Stimulated activated CD8-positive, alpha-beta memory T cell treated with anti-CD3 and anti-CD28 coated beads, Interleukin-2, amount 100 ng/mL, for 1 hour (primary cell): ENCODE measurements around the gene KRT38.
"Not testable (repeated sequence)": the region's sequence is repeated elsewhere in the genome, so short reads cannot be mapped to it uniquely, and the experiment has no call there.

ENCODE experiments used
- DNase-seq, 2 donors: peaks; one replicate each; pipeline ENCODE4 v3.0.0-alpha.2; 2020; ENCODE audit warnings: low read depth in 2 of 2

KRT38 gene

DNA sequence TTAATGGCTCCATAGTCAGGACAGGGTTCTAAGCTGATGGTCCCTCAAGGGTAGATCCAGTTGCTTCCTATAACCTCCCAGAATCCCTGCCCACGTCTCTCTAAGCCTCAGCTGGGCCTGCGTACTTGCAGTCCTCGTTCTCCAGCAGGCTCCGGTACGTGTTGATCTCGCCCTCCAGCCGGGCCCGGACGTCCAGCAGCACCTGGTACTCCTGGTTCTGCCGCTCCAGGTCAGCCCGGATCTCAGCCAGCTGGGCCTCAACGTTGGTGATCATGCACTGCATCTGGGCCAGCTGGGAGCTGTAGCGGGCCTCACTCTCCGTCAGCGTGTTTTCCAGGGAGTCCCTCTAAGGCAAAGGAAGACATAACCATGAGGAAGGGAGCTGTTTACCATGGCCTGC lies 21.9 kb upstream of the KRT38 start:
- DNase-seq = no peak

- no peak for DNase-seq
Measured at GRCh38 chr17:41457676-41458075, 16.9 kb upstream of the KRT38 start.

GRCh38 chr17:41456204-41456603 lies 15.4 kb upstream of the KRT38 start:
- no peak for DNase-seq

GRCh38 chr17:41455236-41455635 lies 14.5 kb upstream of the KRT38 start:
- no peak for DNase-seq

DNA sequence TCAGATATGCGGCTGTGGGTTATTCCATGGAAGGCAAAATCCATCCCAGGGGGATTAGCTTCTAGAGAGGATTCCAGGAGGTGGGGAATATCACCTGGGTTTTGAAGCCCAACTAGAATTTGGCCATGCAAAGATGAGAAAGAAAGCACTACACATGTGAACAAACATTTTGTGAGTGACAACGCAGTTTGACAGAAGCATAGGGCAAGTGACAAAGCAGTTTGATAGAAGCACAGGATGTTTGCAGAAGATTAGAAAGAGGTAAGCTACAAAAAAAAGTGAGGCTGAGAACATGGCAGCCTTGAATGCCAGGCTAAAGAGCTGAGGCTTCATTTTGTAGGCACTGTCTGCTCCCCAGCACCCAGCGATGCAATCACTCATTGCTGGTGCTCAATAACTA lies 12.3 kb upstream of the KRT38 start:
- DNase-seq = no peak

DNA sequence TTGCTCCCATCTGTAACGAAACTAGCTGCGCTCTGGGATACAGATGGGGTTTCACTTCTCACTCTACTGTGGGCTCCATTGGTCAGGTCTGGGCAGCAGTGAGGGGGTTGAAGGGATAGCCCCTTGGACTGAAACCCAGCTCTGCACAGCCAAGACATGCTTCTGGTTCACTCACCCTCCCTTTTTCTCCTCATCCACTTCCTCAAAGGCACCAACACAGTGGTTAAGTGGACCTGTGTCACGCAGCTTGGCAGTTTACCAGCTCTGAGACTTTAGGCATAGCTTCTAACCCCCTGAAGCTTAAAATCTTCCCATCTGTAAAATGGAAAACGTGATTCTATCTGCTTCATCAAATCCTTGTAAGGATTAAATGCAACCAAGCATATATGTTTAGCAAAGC lies 11.5 kb upstream of the KRT38 start:
- DNase-seq = no peak

DNA sequence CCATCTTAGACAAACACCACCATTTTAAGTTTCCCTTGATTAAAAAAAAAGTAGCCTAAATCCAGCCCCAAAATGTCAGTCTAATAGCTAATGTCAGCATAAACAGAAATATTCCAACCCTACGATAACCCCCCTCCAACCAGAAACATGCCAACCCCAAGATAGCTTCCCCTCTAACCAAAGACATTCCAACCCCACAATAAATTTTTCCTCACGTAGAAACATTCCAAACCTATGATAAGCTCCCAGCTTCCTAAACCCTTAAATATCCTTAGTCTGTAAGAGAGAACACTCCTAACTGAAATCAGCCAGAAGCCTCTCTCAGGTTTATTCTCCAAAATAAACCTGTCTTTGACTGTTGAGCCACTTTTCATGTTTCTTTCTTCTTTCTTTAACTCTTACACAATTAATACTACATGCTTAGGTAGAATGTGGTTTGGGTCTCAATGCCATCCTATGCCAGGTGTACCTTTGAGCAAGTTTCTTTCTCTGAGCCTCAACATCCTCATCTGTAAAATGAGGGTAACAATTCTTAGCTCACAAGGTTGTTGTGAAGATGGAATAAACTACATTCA lies 10.5 kb upstream of the KRT38 start:
- DNase-seq = no peak

DNA sequence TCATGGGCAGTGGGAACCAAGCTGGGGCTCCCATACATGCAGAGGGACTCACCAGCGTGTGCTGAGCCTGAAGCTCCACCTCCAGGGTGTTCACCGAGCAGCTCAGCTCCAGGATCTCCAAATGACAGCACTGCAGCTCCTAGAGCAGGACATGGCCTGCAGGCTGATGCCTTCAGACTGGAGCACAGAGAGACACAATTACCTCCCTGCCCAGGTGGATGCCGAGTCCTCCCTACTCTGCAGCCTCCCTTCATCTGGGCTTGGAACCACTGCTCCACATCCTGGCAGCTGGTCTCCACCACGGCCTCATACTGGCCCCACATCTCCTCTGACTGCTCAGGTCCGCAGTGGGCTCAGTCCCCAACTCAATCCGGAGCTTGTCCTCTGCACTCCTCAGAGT lies 8.2 kb upstream of the KRT38 start:
- no peak for DNase-seq

GRCh38 chr17:41448506-41448905 lies 7.7 kb upstream of the KRT38 start:
- no peak for DNase-seq

DNA sequence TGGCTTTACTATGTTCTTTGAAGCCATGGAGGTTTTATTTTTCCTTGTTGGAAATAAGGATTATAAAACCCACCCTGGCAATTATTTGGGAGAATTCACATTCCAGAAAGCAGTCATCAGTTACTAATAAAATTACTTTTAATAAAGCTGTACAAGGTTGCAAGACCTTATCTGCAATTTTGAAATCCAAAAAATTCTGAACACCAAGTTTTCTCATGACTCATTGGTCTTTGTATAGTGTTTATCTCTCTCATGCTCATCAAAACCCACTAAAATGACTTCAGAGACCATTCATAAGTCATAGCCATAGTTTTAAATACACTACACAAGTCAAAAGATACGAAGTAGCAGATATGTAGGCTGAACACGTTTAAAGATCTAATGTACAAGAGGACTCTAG lies 6.0 kb upstream of the KRT38 start:
- DNase-seq = no peak

DNA sequence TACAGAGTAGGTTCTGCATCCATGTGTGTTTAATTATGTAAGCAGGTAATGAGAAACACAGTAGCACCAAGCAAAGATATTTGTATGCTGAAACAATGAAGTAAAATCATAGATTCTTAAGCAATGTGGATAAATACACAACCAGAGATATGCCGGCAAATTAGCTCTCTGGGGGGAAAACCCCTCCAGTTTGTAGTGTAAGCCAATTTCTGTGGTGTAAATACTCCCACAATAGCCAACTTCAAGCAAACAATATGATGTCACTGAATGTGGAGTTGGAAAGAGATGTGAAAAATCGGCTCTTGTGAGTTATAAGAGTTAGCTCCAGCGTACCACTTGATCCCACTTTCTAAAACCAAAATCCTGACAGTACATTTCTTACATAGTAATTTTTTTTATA lies 3.9 kb upstream of the KRT38 start:
- no peak for DNase-seq

DNA sequence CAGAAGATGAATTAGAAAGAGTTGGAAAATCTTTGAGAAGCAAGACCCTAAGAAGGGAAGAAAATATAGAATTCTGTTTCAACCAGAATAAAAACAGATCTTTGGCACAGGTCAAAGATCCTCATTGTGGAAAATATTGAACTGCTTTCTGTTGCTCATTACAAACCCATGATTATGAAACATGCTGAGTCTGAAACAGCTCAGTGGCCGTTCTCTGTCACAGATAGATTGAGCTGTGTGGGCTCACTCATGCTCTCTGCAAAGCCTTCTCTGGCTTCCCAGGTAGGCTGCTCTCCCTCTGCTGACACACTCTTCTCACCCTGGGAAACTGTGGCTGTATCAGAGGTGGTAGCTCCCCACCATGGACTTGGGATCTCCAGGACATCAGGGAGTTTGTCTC lies 3.4 kb upstream of the KRT38 start:
- DNase-seq = no peak

DNA sequence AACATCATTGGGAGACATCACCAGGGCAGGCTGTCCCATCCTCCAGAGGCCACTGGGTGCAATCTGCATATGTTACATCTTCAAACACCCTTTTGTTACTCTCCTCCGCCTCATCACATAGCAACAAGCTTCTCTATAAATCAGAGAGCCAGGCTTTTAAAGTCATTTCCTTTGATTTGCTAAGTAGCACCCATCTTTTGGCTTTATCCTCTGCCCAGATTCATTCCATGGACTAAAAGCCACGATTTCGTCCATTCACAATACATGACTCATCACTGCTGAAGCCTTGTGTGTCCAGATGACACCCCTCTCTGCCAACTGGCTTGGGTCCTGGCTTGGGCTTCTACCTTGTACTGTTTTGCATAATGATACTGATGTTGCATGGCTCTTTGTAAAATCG lies 2.0 kb upstream of the KRT38 start:
- DNase-seq = no peak

- DNase-seq = no peak
Measured at GRCh38 chr17:41439375-41439774, 1.4 kb downstream of the KRT38 start.

- no peak for DNase-seq
Measured at GRCh38 chr17:41437769-41438168, 3.0 kb downstream of the KRT38 start.

- no peak for DNase-seq
Measured at GRCh38 chr17:41437254-41437653, 3.5 kb downstream of the KRT38 start.

DNA sequence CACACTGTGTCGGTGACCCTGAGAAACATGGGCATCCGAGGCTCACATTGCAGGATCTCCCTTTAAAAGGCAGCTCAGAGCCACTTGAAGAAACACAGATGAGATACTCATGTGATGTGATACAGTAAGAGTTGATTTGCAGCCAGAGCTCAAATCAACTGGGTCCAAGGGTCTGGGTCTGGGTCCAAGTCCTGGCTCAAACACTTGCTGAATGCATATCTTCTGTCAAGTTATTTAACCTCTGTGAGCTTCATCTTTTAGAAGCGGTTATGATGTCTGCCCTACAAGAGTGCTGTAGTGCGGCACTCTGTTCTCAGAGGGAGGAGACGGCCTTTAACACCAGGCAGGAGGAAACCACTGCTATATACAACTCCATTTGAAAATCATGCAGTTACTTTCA lies 6.4 kb downstream of the KRT38 start:
- DNase-seq = no peak

DNA sequence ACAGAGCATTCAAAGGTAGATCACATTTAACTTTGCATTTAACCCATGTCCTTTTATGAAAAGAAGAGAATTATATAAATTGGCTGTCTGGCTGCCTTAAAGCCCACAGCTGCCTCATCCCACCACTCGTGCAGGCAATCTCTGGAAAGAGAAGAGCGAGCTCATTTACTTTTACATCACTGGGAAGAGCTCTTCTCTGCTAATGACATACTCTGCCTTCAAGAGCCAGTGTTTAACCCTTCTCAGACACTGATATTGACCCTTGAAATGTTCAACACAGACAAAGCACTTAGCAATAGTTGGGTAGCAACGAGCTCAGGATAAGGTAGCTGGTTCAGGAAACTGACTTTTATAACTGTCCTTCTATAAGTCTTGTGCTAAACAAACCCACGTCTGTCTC lies 6.8 kb downstream of the KRT38 start:
- DNase-seq = no peak

DNA sequence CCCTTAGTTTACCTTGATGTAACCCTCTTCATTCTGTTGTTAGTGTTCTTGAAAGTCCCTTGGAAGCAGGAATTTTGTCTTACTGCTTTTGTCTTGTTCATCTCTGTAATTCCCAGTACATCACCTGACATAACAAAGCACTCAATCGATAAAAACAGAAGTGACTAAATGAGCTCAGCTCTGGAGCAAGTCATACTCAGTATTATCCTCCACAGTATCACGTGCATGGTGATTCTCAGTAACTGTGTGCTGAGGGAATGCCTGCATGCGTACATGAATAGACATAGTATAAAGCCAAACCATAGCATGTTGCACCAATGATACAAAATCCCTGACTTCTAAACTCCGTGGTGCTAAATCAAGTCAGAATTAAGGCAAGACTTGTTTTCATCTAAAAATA lies 7.2 kb downstream of the KRT38 start:
- DNase-seq = no peak

DNA sequence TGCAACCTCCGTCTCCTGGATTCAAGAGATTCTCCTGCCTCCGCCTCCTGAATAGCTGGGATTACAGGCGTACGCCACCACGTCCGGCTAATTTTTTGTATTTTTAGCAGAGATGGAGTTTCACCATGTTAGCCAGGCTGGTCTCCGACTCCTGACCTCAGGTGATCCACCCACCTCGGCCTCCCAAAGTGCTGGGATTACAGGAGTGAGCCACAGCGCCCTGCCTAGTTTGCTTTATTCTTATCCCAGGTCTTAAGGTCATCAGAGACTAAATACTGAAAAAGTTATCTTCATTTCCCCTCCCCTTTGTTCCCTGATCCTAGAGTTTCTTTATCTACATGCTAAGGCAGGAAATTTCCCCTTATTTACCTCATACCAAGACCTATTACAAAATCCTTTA lies 10.4 kb downstream of the KRT38 start:
- DNase-seq = not testable (repeated sequence)

DNA sequence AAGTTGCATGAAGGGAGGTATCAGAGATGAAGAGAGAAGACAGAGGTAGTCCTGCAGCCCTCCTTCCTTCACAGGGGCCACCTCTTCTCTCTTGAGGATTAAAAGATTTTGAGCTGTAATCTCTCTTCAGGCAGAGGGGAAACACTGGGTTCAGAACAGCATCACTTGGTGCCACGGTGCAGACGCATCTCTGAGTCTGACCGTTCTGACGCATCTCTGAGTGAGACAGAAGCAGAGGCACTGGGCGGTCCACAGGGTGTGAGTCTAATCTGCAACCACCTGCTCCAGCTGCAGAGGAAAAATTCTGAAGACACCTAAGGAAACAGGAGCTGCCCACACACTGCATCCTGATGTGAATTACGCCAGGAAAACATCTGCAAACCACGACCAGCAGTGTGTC lies 11.1 kb downstream of the KRT38 start:
- DNase-seq = no peak

- DNase-seq = no peak
Measured at GRCh38 chr17:41428591-41429291, 12.0 kb downstream of the KRT38 start.

DNA sequence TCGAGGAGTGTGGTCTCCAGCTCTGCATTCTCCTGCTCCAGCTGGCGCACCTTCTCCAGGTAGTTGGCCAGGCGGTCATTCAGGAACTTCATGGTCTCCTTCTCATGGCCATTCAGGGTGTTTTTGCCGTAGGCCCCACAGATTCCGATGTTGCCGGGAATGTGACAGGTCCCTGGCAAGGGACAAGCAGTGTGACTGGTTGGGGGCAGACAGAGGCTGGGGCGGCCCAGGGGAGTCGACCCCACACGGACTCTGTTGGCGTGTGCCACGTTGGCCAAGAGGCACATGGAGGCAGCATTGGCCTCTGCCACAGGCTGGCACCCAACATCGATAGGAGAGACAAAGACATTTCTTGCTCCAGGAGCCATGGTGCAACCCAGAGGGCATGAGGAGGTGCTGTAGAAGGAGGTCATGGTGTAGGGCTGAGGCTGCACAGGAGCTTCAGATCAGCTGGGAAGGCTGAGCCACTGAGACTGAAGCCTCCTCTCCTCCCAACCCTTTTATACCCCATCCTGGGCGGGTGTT lies 16.6 kb downstream of the KRT38 start, which contains the start of gene KRT37:
TSS of gene KRT37 (minus strand) at position 475 of the 525 bp plus-strand sequence. CDS start at position 413, 62 bp downstream.
- no peak for DNase-seq

- DNase-seq = not testable (repeated sequence)
Measured at GRCh38 chr17:41422586-41422985, 18.2 kb downstream of the KRT38 start.
